ENCODE results near the gene FKBP1A. TPM values are rescaled to one million over a fixed set of nuclear protein-coding genes. Genes with fewer than 3 reads are reported as not detected.

FKBP1A gene
- total and polyA plus RNA-seq, 2 donors (not counting 3 experiments of a cell fraction or from before 2014, with no cell fraction given): 968 to 1,972 TPM

- H3K9me3 ChIP-seq (replicated peaks; ENCODE audit: control insufficient read depth, insufficient read depth, low read length): no peaks in the 10 kb centered on the region
- peaks cover 80% of the 10 kb centered on the region for H3K4me1 ChIP-seq (ENCODE audit: control insufficient read depth, extremely low read depth, insufficient read depth, low read length)
- intact Hi-C loops (cut with micrococcal nuclease) (no loop called here), dilution Hi-C loops (cut with MboI; ENCODE audit: extremely low pct_ligation_motif_present, low sequenced_read_pairs) (no loop called here)
- DNase-seq (ENCODE audit: low read depth, low spot score) (peak; percentile 59), FAIRE-seq (peak; percentile 79)
- POLR2A ChIA-PET: interaction anchor here (0.9 to 2.5 kb wide), 5 partner anchors 10 to 65 kb away, joined by 3 to 16 read pairs (median 3); no protein-coding TSS in a partner anchor
- H3K27me3 ChIP-seq (ENCODE audit: control insufficient read depth in 2 of 2, insufficient read depth in 2 of 2, low read length in 2 of 2): no peaks in the 10 kb centered on the region
- peak overlapping the region; percentile 99 for H3K27ac ChIP-seq (ENCODE audit: insufficient read depth, low read depth, low read length)
- H3K9me1 ChIP-seq (replicated peaks; ENCODE audit: control insufficient read depth, extremely low read depth, insufficient read depth, low read length): no peaks in the 10 kb centered on the region
- no peak overlapping the region for H2AFZ ChIP-seq (ENCODE audit: low read depth, low read length)
- CTCF ChIA-PET: interaction anchor here (0.7 to 2.6 kb wide), 13 partner anchors 11 to 177 kb away, joined by 3 to 12 read pairs (median 4); no protein-coding TSS in a partner anchor
- H3K36me3 ChIP-seq (ENCODE audit: control insufficient read depth in 2 of 2, extremely low read depth in 1 of 2, insufficient read depth in 2 of 2, low read length in 2 of 2): no peaks in the 10 kb centered on the region
- H3K4me3 ChIP-seq (replicated peaks in 1 of 3; ENCODE audit: insufficient read depth in 1 of 3, low read depth in 1 of 3, low read length in 3 of 3): peak overlapping the region in 2 of 3 experiments; percentile 67 to 68
- no peaks in the 10 kb centered on the region for H4K20me1 ChIP-seq (replicated peaks; ENCODE audit: control insufficient read depth, extremely low read depth, insufficient read depth, low read length)
- H3K4me2 ChIP-seq (ENCODE audit: insufficient read depth, low read length): peak overlapping the region; percentile 54
- H3K9ac ChIP-seq (replicated peaks; ENCODE audit: extremely low read depth, insufficient read depth, low read length): peak overlapping the region; percentile 99
- BruUV-seq (replicated peaks): TSS peak; percentile 47
- peaks cover 28% of the 10 kb centered on the region for H3K79me2 ChIP-seq (ENCODE audit: control insufficient read depth, insufficient read depth, low read length)
- TF ChIP-seq CTCF (IDR thresholded peaks at IDR 0.05; ENCODE audit: extremely low read depth in 1 of 2, insufficient read depth in 1 of 2, low read depth in 1 of 2, low read length in 2 of 2) (no peak), MAX (IDR thresholded peaks at IDR 0.05; ENCODE audit: insufficient read depth, insufficient read length) (no peak), POLR2A (IDR thresholded peaks at IDR 0.05; ENCODE audit: low read depth, low read length) (peak; percentile 80), JUN (IDR thresholded peaks at IDR 0.05; ENCODE audit: borderline replicate concordance, insufficient read depth, insufficient read length, low read depth) (no peak), POLR2AphosphoS5 (IDR thresholded peaks at IDR 0.05; ENCODE audit: insufficient read depth, low read depth, low read length) (peak; percentile 10), EZH2 (IDR thresholded peaks at IDR 0.05; ENCODE audit: borderline replicate concordance, low read depth, low read length, severe bottlenecking) (no peak)
Measured at GRCh38 chr20:1326031-1326930, 66.6 kb downstream of the FKBP1A start.

Data from endothelial cell of umbilical vein (primary cell).